HCT116 (cell line): ENCODE measurements around the gene ADAM15. TPM values are rescaled to one million over a fixed set of nuclear protein-coding genes. Genes with fewer than 3 reads are reported as not detected.

Experiments
- ATAC-seq: fragments of 200-7000 bp; cut with Tn5 transposase; 2 replicates; pipeline ENCODE4 v1.9.1; 2020; ENCODE audit warnings: mild to moderate bottlenecking, moderate library complexity
- BruUV-seq: library from RNA; stranded (reverse); fragments of 400-500 nt; replicated peaks from 2 replicates; lab custom pipeline; 2021; lab: Mats Ljungman, UMichigan
- CTCF ChIA-PET: fragments of 300-600 bp; sonication (Branson Sonifier 250); formaldehyde crosslinking; loops from one replicate; lab custom pipeline; 2021; ENCODE audit warnings: antibody characterized with exemption; lab: Charles Lee
- POLR2A ChIA-PET: fragments of 300-600, 350-600 bp; sonication (Branson Sonifier 250); formaldehyde crosslinking; loops from one replicate; lab custom pipeline; 2021; ENCODE audit warnings: antibody characterized with exemption; lab: Charles Lee
- RAD21 ChIA-PET, 2 experiments: fragments of 300-600 bp; sonication (Branson Sonifier 250); formaldehyde crosslinking; loops; one replicate each; lab custom pipeline; 2023; ENCODE audit warnings: low total read pairs in 2 of 2; ENCODE audit not compliant: uncharacterized antibody in 2 of 2, unreplicated experiment in 2 of 2, low non-redundant PET in 1 of 2; lab: Charles Lee
- DNase-seq: peaks from one replicate; pipeline ENCODE4 v3.0.0-alpha.2; 2010; ENCODE audit warnings: low read depth, low spot score
- H2AFZ ChIP-seq: fragments of 200-600 bp; shearing (Covaris generic), sonication (generic); 2 replicates; pipeline ENCODE4 v1.6.1; 2017; ENCODE audit warnings: low read depth, mixed run types, mixed read lengths, antibody characterized with exemption, low read length; ENCODE audit not compliant: poor library complexity, severe bottlenecking
- H3K27ac ChIP-seq: 2 replicates; pipeline ENCODE4 v1.5.1; 2012; ENCODE audit warnings: low read depth, low read length
- H3K27me3 ChIP-seq: fragments of 200-600 bp; sonication (generic); 2 replicates; pipeline ENCODE4 v1.6.1; 2016; ENCODE audit warnings: mixed run types, low read length, mixed read lengths; ENCODE audit not compliant: insufficient read depth
- H3K36me3 ChIP-seq, 2 experiments: fragments of 200-500 bp in 1 of 2; fragments of 200-600 bp in 1 of 2; sonication (Bioruptor generic) in 1 of 2; sonication (generic) in 1 of 2; 2 replicates each; pipeline versions ENCODE4 v1.5.1 to v1.6.1; 2014 to 2016; ENCODE audit warnings: low read length in 2 of 2, inconsistent platforms in 1 of 2, mixed read lengths in 1 of 2, mixed run types in 1 of 2; ENCODE audit not compliant: insufficient read depth in 2 of 2, control insufficient read depth in 1 of 2
- H3K4me1 ChIP-seq, 2 experiments: fragments of 200-600 bp in 1 of 2; sonication (generic) in 1 of 2; 2 replicates each; pipeline versions ENCODE4 v1.5.1 to v1.6.1; 2012 to 2017; ENCODE audit warnings: low read length in 2 of 2, inconsistent platforms in 1 of 2, mild to moderate bottlenecking in 1 of 2, mixed read lengths in 1 of 2, mixed run types in 1 of 2, moderate library complexity in 1 of 2; ENCODE audit not compliant: insufficient read depth in 2 of 2, control insufficient read depth in 1 of 2
- H3K4me2 ChIP-seq: fragments of 200-600 bp; sonication (generic); 2 replicates; pipeline ENCODE4 v1.6.1; 2017; ENCODE audit warnings: mixed run types, low read length, mixed read lengths
- H3K4me3 ChIP-seq, 2 experiments: fragments of 200-600 bp in 1 of 2; sonication (generic) in 1 of 2; replicated peaks in 1 of 2; 2 replicates each; pipeline ENCODE4 v1.5.1; 2011 to 2016; ENCODE audit warnings: low read length in 2 of 2, control low read depth in 1 of 2, low read depth in 1 of 2, mild to moderate bottlenecking in 1 of 2, mixed read lengths in 1 of 2, mixed run types in 1 of 2
- H3K79me2 ChIP-seq: fragments of 200-600 bp; sonication (generic); 2 replicates; pipeline ENCODE4 v1.6.1; 2017; ENCODE audit warnings: mild to moderate bottlenecking, mixed run types, low read length, moderate library complexity, mixed read lengths; ENCODE audit not compliant: insufficient read depth
- H3K9ac ChIP-seq: fragments of 200-600 bp; sonication (generic); 2 replicates; pipeline ENCODE4 v1.6.1; 2016; ENCODE audit warnings: low read length, mixed read lengths
- H3K9me2 ChIP-seq: fragments of 200-600 bp; sonication (generic), shearing (Covaris generic); 2 replicates; pipeline ENCODE4 v1.6.1; 2017; ENCODE audit warnings: mixed run types, mild to moderate bottlenecking, moderate library complexity; ENCODE audit not compliant: insufficient read depth
- H3K9me3 ChIP-seq, 2 experiments: fragments of 200-500 bp in 1 of 2; fragments of 200-600 bp in 1 of 2; sonication (Bioruptor generic) in 1 of 2; sonication (generic) in 1 of 2; 2 replicates each; pipeline ENCODE4 v1.6.1; 2014 to 2017; ENCODE audit warnings: low read length in 2 of 2, mixed read lengths in 2 of 2, inconsistent platforms in 1 of 2, low read depth in 1 of 2, mild to moderate bottlenecking in 1 of 2, mixed run types in 1 of 2, moderate library complexity in 1 of 2; ENCODE audit not compliant: control insufficient read depth in 1 of 2, insufficient read depth in 1 of 2
- H4K20me1 ChIP-seq: fragments of 200-600 bp; sonication (generic), shearing (Covaris generic); 2 replicates; pipeline ENCODE4 v1.6.1; 2017; ENCODE audit warnings: mixed run types, mild to moderate bottlenecking, moderate library complexity; ENCODE audit not compliant: insufficient read depth
- CBX3 ChIP-seq: IDR thresholded peaks from 2 replicates; pipeline ENCODE4 v1.6.1; 2012; ENCODE audit warnings: low read depth
- CEBPB ChIP-seq: IDR thresholded peaks from 2 replicates; pipeline ENCODE4 v1.6.1; 2012; ENCODE audit warnings: low read depth
- CTCF ChIP-seq, 3 experiments: fragments of 200-600 bp in 1 of 3; sonication (generic) in 1 of 3; IDR thresholded peaks in 2 of 3; conservative IDR thresholded peaks in 1 of 3; 2 replicates each; pipeline ENCODE4 v1.5.1; 2012 to 2017; ENCODE audit warnings: low read depth in 2 of 3, low read length in 2 of 3, antibody characterized with exemption in 1 of 3, borderline replicate concordance in 1 of 3, control low read depth in 1 of 3, mild to moderate bottlenecking in 1 of 3, mixed read lengths in 1 of 3, mixed run types in 1 of 3, moderate library complexity in 1 of 3; ENCODE audit not compliant: insufficient read depth in 1 of 3
- EGR1 ChIP-seq: IDR thresholded peaks from 2 replicates; pipeline ENCODE4 v1.6.1; 2012; ENCODE audit warnings: low read depth
- EZH2phosphoT487 ChIP-seq: fragments of 200-600 bp; IDR thresholded peaks from 2 replicates; pipeline ENCODE4 v1.6.1; 2018; ENCODE audit warnings: antibody characterized with exemption, borderline replicate concordance
- FOSL1 ChIP-seq: IDR thresholded peaks from 2 replicates; pipeline ENCODE4 v1.6.1; 2012; ENCODE audit warnings: low read depth
- JUND ChIP-seq: IDR thresholded peaks from 2 replicates; pipeline ENCODE4 v1.6.1; 2012
- POLR2A ChIP-seq: IDR thresholded peaks from 2 replicates; pipeline ENCODE4 v1.7.0; 2011; ENCODE audit warnings: borderline replicate concordance; ENCODE audit not compliant: insufficient read depth, insufficient read length; ENCODE audit errors: extremely low read depth
- POLR2AphosphoS5 ChIP-seq: IDR thresholded peaks from 2 replicates; pipeline ENCODE4 v1.6.1; 2011; ENCODE audit warnings: mild to moderate bottlenecking, low read depth, low read length, moderate library complexity
- SP1 ChIP-seq: IDR thresholded peaks from 2 replicates; pipeline ENCODE4 v1.6.1; 2012; ENCODE audit warnings: low read depth
- SRF ChIP-seq: IDR thresholded peaks from 2 replicates; pipeline ENCODE4 v1.6.1; 2012; ENCODE audit warnings: low read depth
- TCF7L2 ChIP-seq: IDR thresholded peaks from 2 replicates; pipeline ENCODE4 v1.7.0; 2011; ENCODE audit warnings: borderline replicate concordance, inconsistent platforms; ENCODE audit not compliant: insufficient read depth, insufficient read length; ENCODE audit errors: extremely low read depth
- YY1 ChIP-seq: IDR thresholded peaks from 2 replicates; pipeline ENCODE4 v1.6.1; 2011; ENCODE audit warnings: low read length, low read depth, moderate library complexity, mild to moderate bottlenecking; ENCODE audit not compliant: insufficient replicate concordance; ENCODE audit errors: extremely low read depth
- ZFX ChIP-seq: fragments of 450-650 bp; IDR thresholded peaks from 2 replicates; pipeline ENCODE4 v1.6.1; 2017
- ZNF274 ChIP-seq: fragments of 200-500 bp; sonication (Bioruptor generic); IDR thresholded peaks from 2 replicates; pipeline ENCODE4 v1.6.1; 2014; ENCODE audit warnings: mild to moderate bottlenecking, low read depth, low read length, inconsistent platforms
- intact Hi-C: fragments of 100-400 bp; cut with micrococcal nuclease; formaldehyde crosslinking; loops from 2 replicates; pipeline ENCODE4 v1.10.0; 2022
- total RNA-seq: library from RNA; stranded (reverse); gene quantifications from one replicate; pipeline ENCODE4 v1.2.1, GENCODE V29; 2021; ENCODE audit not compliant: unreplicated experiment
- TF ChIP-seq, protein P1 (sequence below): IDR thresholded peaks from 2 replicates; pipeline ENCODE4 v1.6.1; 2012
- TF ChIP-seq, protein P2 (sequence below): IDR thresholded peaks from 2 replicates; pipeline ENCODE4 v1.6.1; 2011; ENCODE audit warnings: mild to moderate bottlenecking, low read length, moderate library complexity; ENCODE audit not compliant: insufficient replicate concordance; ENCODE audit errors: extremely low read depth

The ADAM15 gene
- total RNA-seq, 1 experiment from 2014 or later = 149 TPM

- no peak overlapping the region for H3K27ac ChIP-seq
- no peaks in the 10 kb centered on the region for H3K9me3 ChIP-seq
- no peak overlapping the region for H3K4me3 ChIP-seq
- H3K4me1 ChIP-seq = peaks cover 0 to under 1% of the 10 kb centered on the region in 2 experiments; a peak in 1 of 4 replicates
- no peaks in the 10 kb centered on the region for H4K20me1 ChIP-seq
- H3K27me3 ChIP-seq = no peaks in the 10 kb centered on the region
- H3K9me2 ChIP-seq = no peaks in the 10 kb centered on the region
- no peak overlapping the region for H2AFZ ChIP-seq
- ATAC-seq (no peak), DNase-seq (no peak)
- no peak for TF ChIP-seq CTCF (IDR thresholded peaks at IDR 0.05 in 2 of 3, conservative IDR thresholded peaks at IDR 0.05 in 1 of 3; ENCODE audit: borderline replicate concordance in 1 of 3, insufficient read depth in 1 of 3, low read depth in 2 of 3, low read length in 2 of 3)
- TF ChIP-seq TCF7L2 = no peak
- no peak for TF ChIP-seq JUND
- no peak for TF ChIP-seq EZH2phosphoT487
- TF ChIP-seq YY1 = no peak
- no peak for TF ChIP-seq POLR2AphosphoS5
- TF ChIP-seq, protein P1, sequence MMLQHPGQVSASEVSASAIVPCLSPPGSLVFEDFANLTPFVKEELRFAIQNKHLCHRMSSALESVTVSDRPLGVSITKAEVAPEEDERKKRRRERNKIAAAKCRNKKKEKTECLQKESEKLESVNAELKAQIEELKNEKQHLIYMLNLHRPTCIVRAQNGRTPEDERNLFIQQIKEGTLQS = no peak
- no peak for TF ChIP-seq CEBPB
- TF ChIP-seq POLR2A = no peak
- TF ChIP-seq FOSL1 = no peak
- TF ChIP-seq SRF = no peak
- no peak for TF ChIP-seq EGR1
- no peak for TF ChIP-seq SP1
- TF ChIP-seq, protein P2, sequence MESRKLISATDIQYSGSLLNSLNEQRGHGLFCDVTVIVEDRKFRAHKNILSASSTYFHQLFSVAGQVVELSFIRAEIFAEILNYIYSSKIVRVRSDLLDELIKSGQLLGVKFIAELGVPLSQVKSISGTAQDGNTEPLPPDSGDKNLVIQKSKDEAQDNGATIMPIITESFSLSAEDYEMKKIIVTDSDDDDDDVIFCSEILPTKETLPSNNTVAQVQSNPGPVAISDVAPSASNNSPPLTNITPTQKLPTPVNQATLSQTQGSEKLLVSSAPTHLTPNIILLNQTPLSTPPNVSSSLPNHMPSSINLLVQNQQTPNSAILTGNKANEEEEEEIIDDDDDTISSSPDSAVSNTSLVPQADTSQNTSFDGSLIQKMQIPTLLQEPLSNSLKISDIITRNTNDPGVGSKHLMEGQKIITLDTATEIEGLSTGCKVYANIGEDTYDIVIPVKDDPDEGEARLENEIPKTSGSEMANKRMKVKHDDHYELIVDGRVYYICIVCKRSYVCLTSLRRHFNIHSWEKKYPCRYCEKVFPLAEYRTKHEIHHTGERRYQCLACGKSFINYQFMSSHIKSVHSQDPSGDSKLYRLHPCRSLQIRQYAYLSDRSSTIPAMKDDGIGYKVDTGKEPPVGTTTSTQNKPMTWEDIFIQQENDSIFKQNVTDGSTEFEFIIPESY = no peak
- no peak for TF ChIP-seq ZFX
- TF ChIP-seq CBX3 = no peak
- no peak for TF ChIP-seq ZNF274
- CTCF ChIA-PET = no interaction called here
- H3K4me2 ChIP-seq = no peak overlapping the region
- BruUV-seq = no TSS peak
- RAD21 ChIA-PET = no interaction called here
- POLR2A ChIA-PET = no interaction called here
- no peaks in the 10 kb centered on the region for H3K79me2 ChIP-seq
- H3K9ac ChIP-seq = no peak overlapping the region
- intact Hi-C loops = no loop called here
- no peaks in the 10 kb centered on the region for H3K36me3 ChIP-seq
Observed at GRCh38 chr1:155032886-155033285, 18.2 kb upstream of the ADAM15 start.
